OCI-LY7 (cell line): Measurements from ENCODE around the gene PIEZO1.

Experiments
- EZH2phosphoT487 ChIP-seq: fragments of 200-600 bp; sonication (generic); IDR thresholded peaks from 2 replicates; pipeline ENCODE4 v1.6.1; 2018; ENCODE audit warnings: low read depth, borderline replicate concordance, mild to moderate bottlenecking, mixed run types, antibody characterized with exemption, low read length, moderate library complexity, mixed read lengths
- TF ChIP-seq, protein P1 (sequence below): fragments of 200-600 bp; sonication (generic); conservative IDR thresholded peaks from 2 replicates; pipeline ENCODE4 v1.5.1; 2014; ENCODE audit warnings: mild to moderate bottlenecking, antibody characterized with exemption, low read length, moderate library complexity, mixed read lengths

- TF ChIP-seq, protein P1, sequence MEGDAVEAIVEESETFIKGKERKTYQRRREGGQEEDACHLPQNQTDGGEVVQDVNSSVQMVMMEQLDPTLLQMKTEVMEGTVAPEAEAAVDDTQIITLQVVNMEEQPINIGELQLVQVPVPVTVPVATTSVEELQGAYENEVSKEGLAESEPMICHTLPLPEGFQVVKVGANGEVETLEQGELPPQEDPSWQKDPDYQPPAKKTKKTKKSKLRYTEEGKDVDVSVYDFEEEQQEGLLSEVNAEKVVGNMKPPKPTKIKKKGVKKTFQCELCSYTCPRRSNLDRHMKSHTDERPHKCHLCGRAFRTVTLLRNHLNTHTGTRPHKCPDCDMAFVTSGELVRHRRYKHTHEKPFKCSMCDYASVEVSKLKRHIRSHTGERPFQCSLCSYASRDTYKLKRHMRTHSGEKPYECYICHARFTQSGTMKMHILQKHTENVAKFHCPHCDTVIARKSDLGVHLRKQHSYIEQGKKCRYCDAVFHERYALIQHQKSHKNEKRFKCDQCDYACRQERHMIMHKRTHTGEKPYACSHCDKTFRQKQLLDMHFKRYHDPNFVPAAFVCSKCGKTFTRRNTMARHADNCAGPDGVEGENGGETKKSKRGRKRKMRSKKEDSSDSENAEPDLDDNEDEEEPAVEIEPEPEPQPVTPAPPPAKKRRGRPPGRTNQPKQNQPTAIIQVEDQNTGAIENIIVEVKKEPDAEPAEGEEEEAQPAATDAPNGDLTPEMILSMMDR = no peak
- no peak for TF ChIP-seq EZH2phosphoT487
Measured at GRCh38 chr16:88761143-88761534, 23.9 kb downstream of the PIEZO1 start.
